GM21360 (cell line): ENCODE results near the gene UBE2N.
"Not testable (repeated sequence)": the region's sequence is repeated elsewhere in the genome, so short reads cannot be mapped to it uniquely, and the experiment has no call there.

Experiments used
- ATAC-seq: cut with Tn5 transposase; IDR thresholded peaks from one replicate; pipeline ENCODE4 v1.9.1; 2021; ENCODE audit warnings: mild to moderate bottlenecking, moderate library complexity; ENCODE audit not compliant: unreplicated experiment

The UBE2N gene

GRCh38 chr12:93447555-93448290 is 6.0 kb upstream of the UBE2N start:
- no peak for ATAC-seq

- ATAC-seq = no peak
These were observed 1.8 kb upstream of the UBE2N start for GRCh38 chr12:93443576-93443975.

- no peak for ATAC-seq
These were observed 929 bp upstream of the UBE2N start for GRCh38 chr12:93442411-93443340.

- ATAC-seq = no peak
These were observed 598 bp downstream of the UBE2N start for GRCh38 chr12:93441081-93441616.

- no peak for ATAC-seq
These were observed 1.5 kb downstream of the UBE2N start for GRCh38 chr12:93440043-93440835.

GRCh38 chr12:93438266-93439050 is 3.3 kb downstream of the UBE2N start:
- no peak for ATAC-seq

- no peak for ATAC-seq
These were observed 7.4 kb downstream of the UBE2N start for GRCh38 chr12:93434256-93434865.

- not testable (repeated sequence) for ATAC-seq
These were observed 9.7 kb downstream of the UBE2N start for GRCh38 chr12:93432031-93432430.

- ATAC-seq = no peak
These were observed 11.5 kb downstream of the UBE2N start for GRCh38 chr12:93430280-93430679.

GRCh38 chr12:93429852-93430251 is 11.9 kb downstream of the UBE2N start:
- ATAC-seq = no peak

- no peak for ATAC-seq
These were observed 12.3 kb downstream of the UBE2N start for GRCh38 chr12:93429448-93429847.

- ATAC-seq = no peak
These were observed 13.8 kb downstream of the UBE2N start for GRCh38 chr12:93427779-93428564.

GRCh38 chr12:93426412-93426805 is 15.3 kb downstream of the UBE2N start:
- no peak for ATAC-seq

GRCh38 chr12:93425736-93426411 is 15.9 kb downstream of the UBE2N start:
- ATAC-seq = no peak

GRCh38 chr12:93422050-93422449 is 19.7 kb downstream of the UBE2N start:
- no peak for ATAC-seq

GRCh38 chr12:93419388-93420034 is 22.2 kb downstream of the UBE2N start:
- no peak for ATAC-seq

- no peak for ATAC-seq
These were observed 23.7 kb downstream of the UBE2N start for GRCh38 chr12:93417967-93418480.
